ENCODE measurements around the gene NIPBL. TPM values are rescaled to one million over a fixed set of nuclear protein-coding genes. Genes with fewer than 3 reads are reported as not detected.
"Not testable (repeated sequence)": the region's sequence is repeated elsewhere in the genome, so short reads cannot be mapped to it uniquely, and the experiment has no call there.

NIPBL gene, protein sequence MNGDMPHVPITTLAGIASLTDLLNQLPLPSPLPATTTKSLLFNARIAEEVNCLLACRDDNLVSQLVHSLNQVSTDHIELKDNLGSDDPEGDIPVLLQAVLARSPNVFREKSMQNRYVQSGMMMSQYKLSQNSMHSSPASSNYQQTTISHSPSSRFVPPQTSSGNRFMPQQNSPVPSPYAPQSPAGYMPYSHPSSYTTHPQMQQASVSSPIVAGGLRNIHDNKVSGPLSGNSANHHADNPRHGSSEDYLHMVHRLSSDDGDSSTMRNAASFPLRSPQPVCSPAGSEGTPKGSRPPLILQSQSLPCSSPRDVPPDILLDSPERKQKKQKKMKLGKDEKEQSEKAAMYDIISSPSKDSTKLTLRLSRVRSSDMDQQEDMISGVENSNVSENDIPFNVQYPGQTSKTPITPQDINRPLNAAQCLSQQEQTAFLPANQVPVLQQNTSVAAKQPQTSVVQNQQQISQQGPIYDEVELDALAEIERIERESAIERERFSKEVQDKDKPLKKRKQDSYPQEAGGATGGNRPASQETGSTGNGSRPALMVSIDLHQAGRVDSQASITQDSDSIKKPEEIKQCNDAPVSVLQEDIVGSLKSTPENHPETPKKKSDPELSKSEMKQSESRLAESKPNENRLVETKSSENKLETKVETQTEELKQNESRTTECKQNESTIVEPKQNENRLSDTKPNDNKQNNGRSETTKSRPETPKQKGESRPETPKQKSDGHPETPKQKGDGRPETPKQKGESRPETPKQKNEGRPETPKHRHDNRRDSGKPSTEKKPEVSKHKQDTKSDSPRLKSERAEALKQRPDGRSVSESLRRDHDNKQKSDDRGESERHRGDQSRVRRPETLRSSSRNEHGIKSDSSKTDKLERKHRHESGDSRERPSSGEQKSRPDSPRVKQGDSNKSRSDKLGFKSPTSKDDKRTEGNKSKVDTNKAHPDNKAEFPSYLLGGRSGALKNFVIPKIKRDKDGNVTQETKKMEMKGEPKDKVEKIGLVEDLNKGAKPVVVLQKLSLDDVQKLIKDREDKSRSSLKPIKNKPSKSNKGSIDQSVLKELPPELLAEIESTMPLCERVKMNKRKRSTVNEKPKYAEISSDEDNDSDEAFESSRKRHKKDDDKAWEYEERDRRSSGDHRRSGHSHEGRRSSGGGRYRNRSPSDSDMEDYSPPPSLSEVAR (N-terminal part only)
- total RNA-seq, result 10 to 100 TPM; 55.5 to 58.7 TPM

DNA sequence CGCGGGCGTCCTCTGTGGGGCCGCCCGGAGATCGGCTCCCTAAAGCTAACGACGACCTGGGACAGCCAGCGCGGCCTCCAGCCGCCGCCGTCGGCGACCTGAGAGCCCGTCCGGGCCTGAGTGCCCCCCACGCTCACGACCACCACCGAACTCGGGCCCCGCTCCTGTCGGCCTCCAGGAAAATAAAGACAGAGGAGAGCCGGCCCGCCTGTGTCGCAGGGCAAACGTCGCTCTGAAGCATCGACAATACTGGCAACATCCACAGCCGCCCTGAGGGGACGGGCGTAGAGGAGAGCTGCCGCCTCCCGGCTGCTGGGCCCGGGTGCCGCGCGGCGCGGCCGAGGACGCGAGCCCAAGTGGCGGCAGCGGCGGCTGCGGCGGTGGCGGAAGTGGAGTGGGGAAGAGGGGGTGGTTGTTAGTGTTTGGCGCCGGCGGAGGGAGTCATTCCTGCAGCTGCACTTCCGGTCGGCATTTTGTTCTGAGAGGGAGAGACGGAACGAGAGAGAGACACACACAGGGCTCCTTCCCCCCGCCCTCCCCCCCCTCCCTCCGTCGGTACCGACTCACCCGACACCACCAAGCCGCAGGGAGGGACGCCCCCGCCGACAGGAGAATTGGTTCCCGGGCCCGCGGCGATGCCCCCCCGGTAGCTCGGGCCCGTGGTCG, at the start of gene NIPBL:
Gene NIPBL (plus strand): TSS at position 471 of the 666 bp plus-strand sequence. CDS start 76,928 bp downstream, outside the sequence.
- H3K4me1 Mint-ChIP-seq, result peaks cover 42% of the 10 kb centered on the region
- DNase-seq, result peak; percentile 91
- peak within 1 kb of the TSS; percentile 78 for H3K4me3 Mint-ChIP-seq
- ChIA-PET CTCF (interaction anchor here (0.9 to 1.5 kb wide), 4 partner anchors 9 to 147 kb away, joined by 3 to 8 read pairs (median 3); no protein-coding TSS in a partner anchor), POLR2A (interaction anchor here (0.8 to 3.0 kb wide), 11 partner anchors 8 to 846 kb away, joined by 3 to 21 read pairs (median 4); partner anchors contain the start of genes NADK2 and NUP155)
- no peaks in the 10 kb centered on the region for H3K27me3 Mint-ChIP-seq
- no peaks in the 10 kb centered on the region for H3K9me3 Mint-ChIP-seq
- H3K27ac Mint-ChIP-seq, result peak within 1 kb of the TSS; percentile 96
- H3K36me3 Mint-ChIP-seq (ENCODE audit: low read depth), result peaks cover 16% of the 10 kb centered on the region

DNA sequence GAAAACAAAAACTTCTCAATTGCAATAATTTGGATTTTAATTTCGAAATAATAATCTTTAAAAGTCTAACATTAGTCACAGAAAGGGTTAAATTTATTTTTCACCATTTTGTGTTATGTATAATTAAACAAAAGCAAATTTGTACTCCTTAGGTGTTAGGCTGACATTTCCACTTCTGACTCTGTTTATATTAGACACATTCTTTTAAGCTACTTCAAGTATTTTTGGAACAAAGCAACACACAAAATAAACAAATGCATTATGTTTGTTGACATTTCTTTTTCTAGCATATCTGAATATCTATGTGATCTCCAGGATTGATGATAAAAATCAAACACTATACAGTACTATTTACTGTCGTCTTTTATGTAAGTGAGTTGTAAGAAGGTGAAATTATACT, 44.3 kb upstream of the NIPBL start:
- DNase-seq, result no peak
- Mint-ChIP-seq H3K27me3 (peaks cover 8% of the 10 kb centered on the region), H3K36me3 (ENCODE audit: low read depth) (no peaks in the 10 kb centered on the region), H3K27ac (no peak overlapping the region), H3K4me3 (no peak overlapping the region), H3K9me3 (no peaks in the 10 kb centered on the region), H3K4me1 (no peaks in the 10 kb centered on the region)
- POLR2A ChIA-PET, result no interaction called here
- CTCF ChIA-PET, result no interaction called here

DNA sequence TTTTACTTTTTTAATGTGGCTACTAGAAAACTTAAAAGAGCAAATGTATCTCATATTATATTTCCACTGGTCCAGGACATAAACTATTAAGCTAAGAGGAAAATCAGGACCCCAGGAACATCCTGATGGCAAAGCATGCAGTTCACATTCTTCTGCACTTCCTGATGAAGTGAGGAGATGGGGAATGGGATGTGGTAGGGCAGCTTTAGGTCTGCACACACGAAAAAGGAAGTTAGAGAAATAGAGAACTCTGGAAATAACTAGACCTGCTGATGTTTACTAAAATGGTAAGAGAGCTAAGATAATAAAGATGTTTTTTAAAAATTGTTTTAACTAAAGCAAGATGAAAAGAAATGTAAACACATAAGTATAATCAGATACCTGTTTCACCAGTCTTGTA, 39.7 kb upstream of the NIPBL start:
- Mint-ChIP-seq H3K36me3 (ENCODE audit: low read depth) (no peaks in the 10 kb centered on the region), H3K4me1 (no peaks in the 10 kb centered on the region), H3K9me3 (no peaks in the 10 kb centered on the region), H3K27ac (no peak overlapping the region), H3K4me3 (no peak overlapping the region), H3K27me3 (peaks cover 16% of the 10 kb centered on the region)
- POLR2A ChIA-PET, result no interaction called here
- no peak for DNase-seq
- CTCF ChIA-PET, result interaction anchor here (0.6 kb wide), 1 partner anchor 97 kb away, joined by 4 read pairs; no protein-coding TSS in a partner anchor

DNA sequence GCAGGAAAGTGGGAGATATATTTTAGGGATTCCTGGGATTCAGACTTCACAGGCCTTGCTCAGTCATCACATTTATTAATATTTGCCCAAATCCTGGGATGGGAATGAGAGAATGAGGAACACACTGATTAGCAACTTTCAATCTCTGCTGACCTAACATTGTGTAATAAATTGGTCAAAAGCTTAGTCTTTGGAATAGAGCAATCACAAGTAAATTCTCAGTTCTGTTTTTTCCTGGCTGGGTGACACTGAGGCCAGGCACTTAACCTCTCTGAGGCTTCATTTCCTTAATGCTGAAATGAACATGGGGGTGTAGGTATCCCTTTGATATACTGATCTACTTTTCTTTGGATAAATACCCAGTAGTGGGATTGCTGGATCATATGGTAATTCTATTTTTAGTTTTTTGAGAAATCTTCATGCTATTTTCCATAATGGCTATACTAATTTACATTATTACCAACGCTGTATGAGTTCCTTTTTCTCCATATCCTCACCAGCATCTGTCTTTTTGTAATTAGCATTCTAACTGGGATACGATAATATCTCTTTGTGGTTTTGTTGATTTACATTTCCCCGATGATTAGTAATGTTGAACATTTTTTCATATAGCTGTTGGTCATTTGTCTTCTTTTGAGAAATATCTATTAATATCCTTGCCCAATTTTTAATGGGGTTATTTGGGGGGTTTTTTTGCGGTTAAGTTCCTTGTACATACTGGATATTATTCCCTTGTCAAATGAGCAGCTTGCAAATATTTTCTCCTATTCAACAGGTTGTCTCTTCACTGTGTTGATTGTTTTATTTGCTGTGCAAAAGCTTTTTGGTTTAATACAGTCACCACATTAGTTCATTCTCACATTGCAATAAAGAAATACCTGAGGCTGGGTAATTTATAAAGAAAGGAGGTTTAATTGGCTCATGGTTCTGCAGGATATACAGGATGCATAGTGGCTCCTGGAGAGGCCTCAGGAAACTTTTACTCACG, 36.8 kb upstream of the NIPBL start:
- peaks cover 26% of the 10 kb centered on the region for H3K27me3 Mint-ChIP-seq
- CTCF ChIA-PET, result interaction anchor here (0.6 kb wide), 1 partner anchor 189 kb away, joined by 5 read pairs; no protein-coding TSS in a partner anchor
- no peaks in the 10 kb centered on the region for H3K4me1 Mint-ChIP-seq
- no peaks in the 10 kb centered on the region for H3K9me3 Mint-ChIP-seq
- H3K4me3 Mint-ChIP-seq, result no peak overlapping the region
- POLR2A ChIA-PET, result no interaction called here
- H3K36me3 Mint-ChIP-seq (ENCODE audit: low read depth), result no peaks in the 10 kb centered on the region
- DNase-seq, result no peak
- no peak overlapping the region for H3K27ac Mint-ChIP-seq

DNA sequence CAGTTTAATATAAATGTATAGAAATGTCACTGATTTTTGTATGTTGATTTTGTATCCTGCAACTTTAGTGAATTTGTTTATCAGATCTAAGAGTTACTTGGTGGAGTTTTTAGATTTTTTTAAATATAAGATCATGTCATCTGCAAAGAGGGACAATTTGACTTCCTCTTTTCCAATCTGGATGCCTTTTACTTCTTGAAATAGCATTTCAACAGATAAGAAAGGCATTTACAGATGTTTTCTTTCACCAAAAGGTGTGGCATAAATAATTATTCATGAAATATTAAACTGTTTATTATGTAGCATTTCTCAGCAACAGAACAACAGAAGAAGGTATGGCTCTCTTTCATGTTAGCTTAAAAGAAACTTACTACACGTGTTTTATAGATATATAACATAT, 34.9 kb upstream of the NIPBL start:
- H3K27me3 Mint-ChIP-seq, result peaks cover 31% of the 10 kb centered on the region
- no peaks in the 10 kb centered on the region for H3K4me1 Mint-ChIP-seq
- H3K4me3 Mint-ChIP-seq, result no peak overlapping the region
- H3K9me3 Mint-ChIP-seq, result no peaks in the 10 kb centered on the region
- CTCF ChIA-PET, result no interaction called here
- H3K27ac Mint-ChIP-seq, result no peak overlapping the region
- POLR2A ChIA-PET, result no interaction called here
- no peak for DNase-seq
- no peaks in the 10 kb centered on the region for H3K36me3 Mint-ChIP-seq (ENCODE audit: low read depth)

DNA sequence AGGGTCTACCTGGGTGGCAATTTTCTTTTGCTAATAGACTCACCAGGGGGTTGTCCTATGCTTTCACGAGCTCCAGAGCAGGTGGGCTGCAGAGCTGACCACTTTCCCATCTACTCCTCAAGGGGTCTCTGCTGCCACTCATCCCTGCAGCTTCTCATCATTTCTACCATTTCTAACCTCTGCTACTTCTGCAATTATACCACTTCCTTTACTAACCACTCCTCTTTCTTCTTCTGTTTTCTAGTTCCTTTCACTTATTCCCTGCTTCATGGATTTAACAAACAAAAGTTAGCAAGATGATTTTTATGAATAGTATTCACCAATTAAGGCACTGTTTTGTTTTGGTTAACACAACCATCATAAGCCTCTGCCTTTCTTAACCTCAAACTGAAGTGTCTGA, 34.5 kb upstream of the NIPBL start:
- no peaks in the 10 kb centered on the region for H3K36me3 Mint-ChIP-seq (ENCODE audit: low read depth)
- H3K27me3 Mint-ChIP-seq, result peaks cover 28% of the 10 kb centered on the region
- ChIA-PET CTCF (no interaction called here), POLR2A (no interaction called here)
- no peak overlapping the region for H3K27ac Mint-ChIP-seq
- no peak for DNase-seq
- H3K4me1 Mint-ChIP-seq, result no peaks in the 10 kb centered on the region
- no peaks in the 10 kb centered on the region for H3K9me3 Mint-ChIP-seq
- H3K4me3 Mint-ChIP-seq, result no peak overlapping the region

DNA sequence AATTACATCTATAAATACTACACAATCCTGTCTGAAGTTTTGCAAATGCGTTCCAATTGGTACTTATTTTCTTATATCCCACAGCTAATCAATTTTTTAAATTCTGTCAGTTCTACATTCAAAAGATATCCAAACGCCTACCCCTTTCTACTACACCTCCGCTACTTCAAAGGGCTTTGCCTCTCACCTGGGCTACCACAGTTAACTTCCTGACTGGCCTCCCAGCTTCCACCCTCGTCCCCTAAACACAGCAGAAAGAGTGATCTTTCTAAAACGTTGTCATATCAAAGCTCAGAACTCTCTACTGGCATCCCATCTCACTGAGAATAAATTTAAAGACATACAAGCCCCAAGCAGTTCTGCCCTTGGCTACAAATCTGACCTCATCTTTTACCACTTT, 32.3 kb upstream of the NIPBL start:
- H3K9me3 Mint-ChIP-seq, result no peaks in the 10 kb centered on the region
- H3K36me3 Mint-ChIP-seq (ENCODE audit: low read depth), result no peaks in the 10 kb centered on the region
- peaks cover 23% of the 10 kb centered on the region for H3K27me3 Mint-ChIP-seq
- POLR2A ChIA-PET, result no interaction called here
- DNase-seq, result no peak
- no peak overlapping the region for H3K4me3 Mint-ChIP-seq
- H3K4me1 Mint-ChIP-seq, result no peaks in the 10 kb centered on the region
- H3K27ac Mint-ChIP-seq, result no peak overlapping the region
- CTCF ChIA-PET, result no interaction called here

DNA sequence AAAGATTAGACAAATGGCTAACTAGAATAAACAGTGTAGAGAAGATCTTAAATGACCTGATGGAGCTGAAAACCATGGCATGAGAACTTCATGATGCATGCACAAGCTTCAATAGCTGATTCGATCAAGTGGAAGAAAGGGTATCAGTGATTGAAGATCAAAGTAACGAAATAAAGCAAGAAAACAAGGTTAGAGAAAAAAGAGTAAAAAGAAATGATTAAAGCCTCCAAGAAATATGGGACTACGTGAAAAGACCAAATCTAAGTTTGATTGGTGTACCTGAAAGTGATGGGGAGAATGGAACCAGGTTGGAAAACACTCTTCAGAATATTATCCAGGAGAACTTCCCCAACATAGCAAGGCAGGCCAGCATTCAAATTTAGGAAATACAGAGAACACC, 28.0 kb upstream of the NIPBL start:
- H3K36me3 Mint-ChIP-seq (ENCODE audit: low read depth); DNase-seq; H3K4me1 Mint-ChIP-seq; POLR2A ChIA-PET; H3K27ac Mint-ChIP-seq; H3K9me3 Mint-ChIP-seq; H3K4me3 Mint-ChIP-seq; CTCF ChIA-PET: not testable (repeated sequence)
- peaks cover 25% of the 10 kb centered on the region for H3K27me3 Mint-ChIP-seq

DNA sequence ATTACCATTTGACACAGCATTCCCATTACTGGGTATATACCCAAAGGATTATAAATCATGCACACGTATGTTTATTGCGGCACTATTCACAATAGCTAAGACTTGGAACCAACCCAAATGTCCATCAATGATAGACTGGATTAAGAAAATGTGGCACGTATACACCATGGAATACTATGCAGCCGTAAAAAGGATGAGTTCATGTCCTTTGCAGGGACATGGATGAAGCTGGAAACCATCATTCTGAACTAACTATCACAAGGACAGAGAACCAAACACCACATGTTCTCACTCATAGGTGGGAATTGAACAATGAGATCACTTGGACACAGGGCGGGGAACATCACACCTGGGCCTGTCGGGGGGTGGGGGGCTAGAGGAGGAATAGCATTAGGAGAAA, 23.7 kb upstream of the NIPBL start:
- H3K4me1 Mint-ChIP-seq; POLR2A ChIA-PET; CTCF ChIA-PET; H3K27ac Mint-ChIP-seq; DNase-seq; H3K9me3 Mint-ChIP-seq; H3K4me3 Mint-ChIP-seq; H3K36me3 Mint-ChIP-seq (ENCODE audit: low read depth): not testable (repeated sequence)
- H3K27me3 Mint-ChIP-seq, result peaks cover 11% of the 10 kb centered on the region

DNA sequence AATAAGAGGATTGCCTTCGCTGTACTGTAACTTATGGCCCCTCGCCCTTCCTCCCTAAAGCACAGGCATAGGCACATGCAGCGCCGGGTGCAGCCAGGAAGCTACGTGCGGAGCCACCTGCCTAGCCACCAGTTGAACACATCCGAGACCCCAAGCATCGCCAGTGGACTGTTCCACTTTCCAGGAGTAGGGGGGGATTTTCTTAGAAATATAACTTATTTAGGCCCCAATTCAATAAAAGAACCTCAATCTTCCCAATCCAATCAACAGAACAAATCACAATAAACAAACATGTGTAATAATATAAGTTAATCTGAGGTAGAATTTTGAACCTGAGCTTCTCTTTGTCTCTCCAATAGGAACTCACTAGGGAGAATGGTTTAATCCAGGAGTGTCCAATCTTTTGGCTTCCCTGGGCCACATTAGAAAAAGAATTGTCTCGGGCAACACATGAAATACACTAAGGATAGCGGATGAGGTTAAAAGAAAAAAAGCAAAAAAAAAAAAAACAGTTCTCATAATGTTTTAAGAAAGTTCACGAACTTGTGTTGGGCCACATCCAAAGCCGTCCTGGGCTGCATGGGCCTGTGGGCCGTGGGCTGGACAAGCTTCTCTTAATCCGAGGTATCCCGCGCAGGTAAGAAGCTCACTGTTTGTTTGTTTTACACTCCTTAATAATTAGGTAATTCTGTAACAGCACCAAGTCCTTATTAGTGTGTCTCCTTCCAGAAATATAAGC, 22.0 kb upstream of the NIPBL start:
- H3K36me3 Mint-ChIP-seq (ENCODE audit: low read depth), result no peaks in the 10 kb centered on the region
- H3K27ac Mint-ChIP-seq, result no peak overlapping the region
- no peak overlapping the region for H3K4me3 Mint-ChIP-seq
- peaks cover 13% of the 10 kb centered on the region for H3K27me3 Mint-ChIP-seq
- no peaks in the 10 kb centered on the region for H3K9me3 Mint-ChIP-seq
- ChIA-PET CTCF (no interaction called here), POLR2A (no interaction called here)
- no peaks in the 10 kb centered on the region for H3K4me1 Mint-ChIP-seq
- no peak for DNase-seq

DNA sequence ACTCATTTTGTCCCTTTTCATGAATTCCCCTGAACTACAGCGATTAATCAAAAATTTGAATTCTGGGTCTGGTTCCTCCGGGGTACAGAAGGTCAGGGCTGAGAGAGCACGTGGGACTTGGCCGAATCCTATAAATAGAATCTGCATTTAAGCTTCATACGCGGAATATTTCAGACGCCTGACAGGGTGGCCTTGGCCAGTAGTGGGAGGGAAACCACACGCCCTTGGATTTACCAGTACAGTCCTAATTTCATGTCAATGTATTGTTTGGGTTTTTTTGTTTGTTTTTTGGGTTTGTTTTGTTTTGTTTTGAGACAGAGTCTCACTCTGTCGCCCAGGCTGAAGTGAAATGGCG, 21.5 kb upstream of the NIPBL start:
- CTCF ChIA-PET, result no interaction called here
- Mint-ChIP-seq H3K4me1 (no peaks in the 10 kb centered on the region), H3K27me3 (peaks cover 13% of the 10 kb centered on the region), H3K27ac (no peak overlapping the region), H3K4me3 (no peak overlapping the region), H3K36me3 (ENCODE audit: low read depth) (no peaks in the 10 kb centered on the region), H3K9me3 (no peaks in the 10 kb centered on the region)
- POLR2A ChIA-PET, result no interaction called here
- DNase-seq, result no peak
